MM.1S (cell line): ENCODE results near the gene PSENEN.

Experiments
- CTCF ChIP-seq: fragments of 300-600 bp; sonication (generic); IDR thresholded peaks from 2 replicates; pipeline ENCODE4 v1.5.1; 2016; ENCODE audit warnings: antibody characterized with exemption, low read length, mixed read lengths
- EZH2 ChIP-seq: fragments of 300-600 bp; sonication (generic); optimal IDR thresholded peaks from 2 replicates; pipeline ENCODE3; 2017; ENCODE audit warnings: low read depth, mild to moderate bottlenecking, antibody characterized with exemption, low read length, mixed read lengths
- EZH2phosphoT487 ChIP-seq: fragments of 300-600 bp; sonication (generic); IDR thresholded peaks from 2 replicates; pipeline ENCODE4 v1.6.1; 2018; ENCODE audit warnings: antibody characterized with exemption, low read length

- peak; percentile 47 for TF ChIP-seq CTCF
- TF ChIP-seq EZH2, result no peak
- no peak for TF ChIP-seq EZH2phosphoT487
Observed at GRCh38 chr19:35740423-35741202, 4.8 kb upstream of the PSENEN start.
